VCaP (cell line): ENCODE data around the gene LDHAL6B.

Experiments used
- H3K27ac ChIP-seq: fragments of 450-650 bp; 2 replicates; pipeline ENCODE4 v1.5.1; 2017
- TF ChIP-seq, protein P1 (sequence below): fragments of 450-650 bp; conservative IDR thresholded peaks from 2 replicates; pipeline ENCODE4 v1.5.1; 2017; ENCODE audit warnings: mild to moderate bottlenecking, moderate library complexity

The LDHAL6B gene

GRCh38 chr15:59221511-59222505, 15.2 kb downstream of the LDHAL6B start:
- TF ChIP-seq, protein P1, sequence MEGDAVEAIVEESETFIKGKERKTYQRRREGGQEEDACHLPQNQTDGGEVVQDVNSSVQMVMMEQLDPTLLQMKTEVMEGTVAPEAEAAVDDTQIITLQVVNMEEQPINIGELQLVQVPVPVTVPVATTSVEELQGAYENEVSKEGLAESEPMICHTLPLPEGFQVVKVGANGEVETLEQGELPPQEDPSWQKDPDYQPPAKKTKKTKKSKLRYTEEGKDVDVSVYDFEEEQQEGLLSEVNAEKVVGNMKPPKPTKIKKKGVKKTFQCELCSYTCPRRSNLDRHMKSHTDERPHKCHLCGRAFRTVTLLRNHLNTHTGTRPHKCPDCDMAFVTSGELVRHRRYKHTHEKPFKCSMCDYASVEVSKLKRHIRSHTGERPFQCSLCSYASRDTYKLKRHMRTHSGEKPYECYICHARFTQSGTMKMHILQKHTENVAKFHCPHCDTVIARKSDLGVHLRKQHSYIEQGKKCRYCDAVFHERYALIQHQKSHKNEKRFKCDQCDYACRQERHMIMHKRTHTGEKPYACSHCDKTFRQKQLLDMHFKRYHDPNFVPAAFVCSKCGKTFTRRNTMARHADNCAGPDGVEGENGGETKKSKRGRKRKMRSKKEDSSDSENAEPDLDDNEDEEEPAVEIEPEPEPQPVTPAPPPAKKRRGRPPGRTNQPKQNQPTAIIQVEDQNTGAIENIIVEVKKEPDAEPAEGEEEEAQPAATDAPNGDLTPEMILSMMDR, result no peak
- H3K27ac ChIP-seq, result no peak overlapping the region

GRCh38 chr15:59222906-59223550, 16.4 kb downstream of the LDHAL6B start:
- H3K27ac ChIP-seq, result no peak overlapping the region
- TF ChIP-seq, protein P1, result no peak

GRCh38 chr15:59223736-59224135, 17.1 kb downstream of the LDHAL6B start:
- H3K27ac ChIP-seq, result no peak overlapping the region
- TF ChIP-seq, protein P1, result no peak

DNA sequence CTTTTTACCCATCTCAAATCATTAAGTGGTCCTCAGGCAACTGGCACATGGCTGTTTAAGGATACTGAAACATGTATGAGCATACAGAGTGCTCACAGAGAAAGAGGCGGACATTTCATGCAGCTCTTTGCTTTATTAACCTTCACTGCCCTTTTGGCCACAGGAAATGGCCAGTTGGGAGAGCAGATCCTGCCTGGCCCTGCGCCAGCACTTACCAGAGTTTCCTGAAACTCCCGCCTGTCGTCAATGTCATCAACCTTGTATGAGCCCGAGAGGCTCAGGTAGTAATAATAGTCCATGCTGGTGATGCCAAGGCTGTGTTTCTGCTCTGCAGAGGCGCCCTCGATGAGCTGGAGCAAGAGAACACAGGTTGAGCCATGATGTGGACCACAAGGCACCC, 17.8 kb downstream of the LDHAL6B start:
- TF ChIP-seq, protein P1, result no peak
- H3K27ac ChIP-seq, result no peak overlapping the region

DNA sequence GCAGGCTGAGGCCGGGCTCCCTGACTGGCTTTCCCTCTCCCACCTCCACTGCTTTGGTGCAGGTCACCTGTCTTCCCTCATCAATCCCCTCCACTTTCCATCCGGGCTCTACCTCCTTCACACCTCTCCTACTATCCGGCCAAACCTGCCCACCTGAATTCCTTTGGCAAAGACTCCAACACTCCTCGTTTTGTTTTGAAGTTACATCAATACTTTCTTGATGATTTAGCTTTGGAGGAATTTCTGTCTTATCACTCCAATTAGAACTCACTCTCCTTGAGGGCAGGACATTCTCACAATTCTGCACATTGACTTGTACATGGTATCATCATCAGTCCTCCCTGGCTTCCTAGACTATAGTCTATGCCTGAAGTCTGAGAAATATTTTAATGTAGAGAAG, 20.4 kb downstream of the LDHAL6B start:
- H3K27ac ChIP-seq, result no peak overlapping the region
- TF ChIP-seq, protein P1, result no peak

- TF ChIP-seq, protein P1, result no peak
- no peak overlapping the region for H3K27ac ChIP-seq
Observed at GRCh38 chr15:59229015-59229414, 22.4 kb downstream of the LDHAL6B start.

- no peak overlapping the region for H3K27ac ChIP-seq
- TF ChIP-seq, protein P1, result no peak
Observed at GRCh38 chr15:59229453-59229852, 22.8 kb downstream of the LDHAL6B start.
